Measurements from ENCODE around the gene IQCM.
"Not testable (repeated sequence)": the region's sequence is repeated elsewhere in the genome, so short reads cannot be mapped to it uniquely, and the experiment has no call there.

IQCM gene

GRCh38 chr4:149349541-149349940, 466.1 kb downstream of the IQCM start:
- DNase-seq (ENCODE audit: insufficient read length, low spot score) (no peak), FAIRE-seq (no peak)
- no peak for TF ChIP-seq POU2F2 (IDR thresholded peaks at IDR 0.05; ENCODE audit: low read depth, low read length)
- TF ChIP-seq POLR2A (IDR thresholded peaks at IDR 0.05; ENCODE audit: low read depth, low read length): no peak
- no peak for TF ChIP-seq TAF1 (IDR thresholded peaks at IDR 0.05; ENCODE audit: low read depth, low read length)
- TF ChIP-seq PAX5 (IDR thresholded peaks at IDR 0.05; ENCODE audit: insufficient read depth, low read length, severe bottlenecking): no peak
- no peak for TF ChIP-seq POLR2AphosphoS5 (IDR thresholded peaks at IDR 0.05; ENCODE audit: low read depth, low read length)
- no peak for TF ChIP-seq SPI1 (IDR thresholded peaks at IDR 0.05; ENCODE audit: low read depth, low read length)

GRCh38 chr4:149347139-149347538, 468.5 kb downstream of the IQCM start:
- TF ChIP-seq PAX5 (IDR thresholded peaks at IDR 0.05; ENCODE audit: insufficient read depth, low read length, severe bottlenecking): no peak
- no peak for TF ChIP-seq SPI1 (IDR thresholded peaks at IDR 0.05; ENCODE audit: low read depth, low read length)
- TF ChIP-seq POLR2A (IDR thresholded peaks at IDR 0.05; ENCODE audit: low read depth, low read length): no peak
- no peak for TF ChIP-seq POU2F2 (IDR thresholded peaks at IDR 0.05; ENCODE audit: low read depth, low read length)
- no peak for TF ChIP-seq POLR2AphosphoS5 (IDR thresholded peaks at IDR 0.05; ENCODE audit: low read depth, low read length)
- TF ChIP-seq TAF1 (IDR thresholded peaks at IDR 0.05; ENCODE audit: low read depth, low read length): no peak
- DNase-seq (ENCODE audit: insufficient read length, low spot score): no peak
- no peak for FAIRE-seq

GRCh38 chr4:149345424-149345823, 470.2 kb downstream of the IQCM start:
- no peak for DNase-seq (ENCODE audit: insufficient read length, low spot score)
- no peak for TF ChIP-seq POLR2AphosphoS5 (IDR thresholded peaks at IDR 0.05; ENCODE audit: low read depth, low read length)
- no peak for TF ChIP-seq SPI1 (IDR thresholded peaks at IDR 0.05; ENCODE audit: low read depth, low read length)
- no peak for TF ChIP-seq POU2F2 (IDR thresholded peaks at IDR 0.05; ENCODE audit: low read depth, low read length)
- no peak for TF ChIP-seq TAF1 (IDR thresholded peaks at IDR 0.05; ENCODE audit: low read depth, low read length)
- no peak for TF ChIP-seq POLR2A (IDR thresholded peaks at IDR 0.05; ENCODE audit: low read depth, low read length)
- TF ChIP-seq PAX5 (IDR thresholded peaks at IDR 0.05; ENCODE audit: insufficient read depth, low read length, severe bottlenecking): no peak
- FAIRE-seq: no peak

GRCh38 chr4:149344436-149344835, 471.2 kb downstream of the IQCM start:
- TF ChIP-seq POU2F2 (IDR thresholded peaks at IDR 0.05; ENCODE audit: low read depth, low read length): no peak
- no peak for TF ChIP-seq PAX5 (IDR thresholded peaks at IDR 0.05; ENCODE audit: insufficient read depth, low read length, severe bottlenecking)
- TF ChIP-seq POLR2A (IDR thresholded peaks at IDR 0.05; ENCODE audit: low read depth, low read length): no peak
- TF ChIP-seq SPI1 (IDR thresholded peaks at IDR 0.05; ENCODE audit: low read depth, low read length): no peak
- TF ChIP-seq TAF1 (IDR thresholded peaks at IDR 0.05; ENCODE audit: low read depth, low read length): no peak
- TF ChIP-seq POLR2AphosphoS5 (IDR thresholded peaks at IDR 0.05; ENCODE audit: low read depth, low read length): no peak
- no peak for FAIRE-seq
- no peak for DNase-seq (ENCODE audit: insufficient read length, low spot score)

GRCh38 chr4:149343614-149344013, 472.0 kb downstream of the IQCM start:
- FAIRE-seq (no peak), DNase-seq (ENCODE audit: insufficient read length, low spot score) (no peak)
- TF ChIP-seq TAF1 (IDR thresholded peaks at IDR 0.05; ENCODE audit: low read depth, low read length) (no peak), PAX5 (IDR thresholded peaks at IDR 0.05; ENCODE audit: insufficient read depth, low read length, severe bottlenecking) (no peak), SPI1 (IDR thresholded peaks at IDR 0.05; ENCODE audit: low read depth, low read length) (no peak), POLR2A (IDR thresholded peaks at IDR 0.05; ENCODE audit: low read depth, low read length) (no peak), POLR2AphosphoS5 (IDR thresholded peaks at IDR 0.05; ENCODE audit: low read depth, low read length) (no peak), POU2F2 (IDR thresholded peaks at IDR 0.05; ENCODE audit: low read depth, low read length) (no peak)

GRCh38 chr4:149341117-149341516, 474.5 kb downstream of the IQCM start:
- not testable (repeated sequence) for FAIRE-seq

GRCh38 chr4:149328161-149328560, 487.5 kb downstream of the IQCM start:
- DNase-seq (ENCODE audit: insufficient read length, low spot score) (no peak), FAIRE-seq (no peak)
- TF ChIP-seq POLR2A (IDR thresholded peaks at IDR 0.05; ENCODE audit: low read depth, low read length): no peak
- no peak for TF ChIP-seq POU2F2 (IDR thresholded peaks at IDR 0.05; ENCODE audit: low read depth, low read length)
- TF ChIP-seq POLR2AphosphoS5 (IDR thresholded peaks at IDR 0.05; ENCODE audit: low read depth, low read length): no peak
- no peak for TF ChIP-seq PAX5 (IDR thresholded peaks at IDR 0.05; ENCODE audit: insufficient read depth, low read length, severe bottlenecking)
- no peak for TF ChIP-seq TAF1 (IDR thresholded peaks at IDR 0.05; ENCODE audit: low read depth, low read length)
- no peak for TF ChIP-seq SPI1 (IDR thresholded peaks at IDR 0.05; ENCODE audit: low read depth, low read length)

More at GRCh38 chr4:149341117-149341516, 474.5 kb downstream of the IQCM start:
- DNase-seq (ENCODE audit: insufficient read length, low spot score): not testable (repeated sequence)

GRCh38 chr4:149322203-149322602, 493.4 kb downstream of the IQCM start:
- DNase-seq (ENCODE audit: insufficient read length, low spot score) (no peak), FAIRE-seq (no peak)
- no peak for TF ChIP-seq POLR2A (IDR thresholded peaks at IDR 0.05; ENCODE audit: low read depth, low read length)
- no peak for TF ChIP-seq SPI1 (IDR thresholded peaks at IDR 0.05; ENCODE audit: low read depth, low read length)
- TF ChIP-seq POU2F2 (IDR thresholded peaks at IDR 0.05; ENCODE audit: low read depth, low read length): no peak

GRCh38 chr4:149321438-149321837, 494.2 kb downstream of the IQCM start:
- TF ChIP-seq POLR2AphosphoS5 (IDR thresholded peaks at IDR 0.05; ENCODE audit: low read depth, low read length) (no peak), TAF1 (IDR thresholded peaks at IDR 0.05; ENCODE audit: low read depth, low read length) (no peak), PAX5 (IDR thresholded peaks at IDR 0.05; ENCODE audit: insufficient read depth, low read length, severe bottlenecking) (no peak), POU2F2 (IDR thresholded peaks at IDR 0.05; ENCODE audit: low read depth, low read length) (no peak), POLR2A (IDR thresholded peaks at IDR 0.05; ENCODE audit: low read depth, low read length) (no peak), SPI1 (IDR thresholded peaks at IDR 0.05; ENCODE audit: low read depth, low read length) (no peak)
- FAIRE-seq: no peak
- DNase-seq (ENCODE audit: insufficient read length, low spot score): no peak

GRCh38 chr4:149311076-149311475, 504.6 kb downstream of the IQCM start:
- TF ChIP-seq POLR2A (IDR thresholded peaks at IDR 0.05; ENCODE audit: low read depth, low read length): no peak
- TF ChIP-seq PAX5 (IDR thresholded peaks at IDR 0.05; ENCODE audit: insufficient read depth, low read length, severe bottlenecking): no peak
- no peak for TF ChIP-seq POLR2AphosphoS5 (IDR thresholded peaks at IDR 0.05; ENCODE audit: low read depth, low read length)
- DNase-seq (ENCODE audit: insufficient read length, low spot score): no peak
- no peak for FAIRE-seq
